Measurements from ENCODE around the gene RGS7BP. TPM values are rescaled to one million over a fixed set of nuclear protein-coding genes. Genes with fewer than 3 reads are reported as not detected.

Gene RGS7BP
- total RNA-seq, 1 donor from 2014 or later: not detected

- no peaks in the 10 kb centered on the region for H3K36me3 Mint-ChIP-seq (ENCODE audit: unreplicated experiment)
- no peak for TF ChIP-seq CTCF (IDR thresholded peaks at IDR 0.05)
- H3K4me3 Mint-ChIP-seq (ENCODE audit: unreplicated experiment): no peak overlapping the region
- DNase-seq (ENCODE audit: extremely low spot score, unreplicated experiment): no peak
- no peaks in the 10 kb centered on the region for H3K4me1 Mint-ChIP-seq (ENCODE audit: unreplicated experiment)
- H3K27me3 Mint-ChIP-seq (ENCODE audit: unreplicated experiment): peaks cover 12% of the 10 kb centered on the region
- no peak overlapping the region for H3K27ac Mint-ChIP-seq (ENCODE audit: unreplicated experiment)
- H3K9me3 Mint-ChIP-seq (ENCODE audit: unreplicated experiment): no peaks in the 10 kb centered on the region
Observed at GRCh38 chr5:64649512-64649911, 143.7 kb downstream of the RGS7BP start.

- Mint-ChIP-seq H3K27me3 (ENCODE audit: unreplicated experiment) (peaks cover 29% of the 10 kb centered on the region), H3K4me1 (ENCODE audit: unreplicated experiment) (no peaks in the 10 kb centered on the region), H3K36me3 (ENCODE audit: unreplicated experiment) (no peaks in the 10 kb centered on the region), H3K27ac (ENCODE audit: unreplicated experiment) (no peak overlapping the region), H3K4me3 (ENCODE audit: unreplicated experiment) (no peak overlapping the region), H3K9me3 (ENCODE audit: unreplicated experiment) (no peaks in the 10 kb centered on the region)
- DNase-seq (ENCODE audit: extremely low spot score, unreplicated experiment): no peak
- no peak for TF ChIP-seq CTCF (IDR thresholded peaks at IDR 0.05)
Observed at GRCh38 chr5:64653766-64654560, 148.1 kb downstream of the RGS7BP start.

- no peaks in the 10 kb centered on the region for H3K36me3 Mint-ChIP-seq (ENCODE audit: unreplicated experiment)
- DNase-seq (ENCODE audit: extremely low spot score, unreplicated experiment): no peak
- H3K27ac Mint-ChIP-seq (ENCODE audit: unreplicated experiment): no peak overlapping the region
- no peaks in the 10 kb centered on the region for H3K4me1 Mint-ChIP-seq (ENCODE audit: unreplicated experiment)
- H3K27me3 Mint-ChIP-seq (ENCODE audit: unreplicated experiment): peaks cover 34% of the 10 kb centered on the region
- H3K4me3 Mint-ChIP-seq (ENCODE audit: unreplicated experiment): no peak overlapping the region
- TF ChIP-seq CTCF (IDR thresholded peaks at IDR 0.05): no peak
- H3K9me3 Mint-ChIP-seq (ENCODE audit: unreplicated experiment): no peaks in the 10 kb centered on the region
Observed at GRCh38 chr5:64654561-64654938, 148.7 kb downstream of the RGS7BP start.

- Mint-ChIP-seq H3K36me3 (ENCODE audit: unreplicated experiment) (no peaks in the 10 kb centered on the region), H3K4me3 (ENCODE audit: unreplicated experiment) (no peak overlapping the region), H3K4me1 (ENCODE audit: unreplicated experiment) (no peaks in the 10 kb centered on the region), H3K9me3 (ENCODE audit: unreplicated experiment) (no peaks in the 10 kb centered on the region), H3K27me3 (ENCODE audit: unreplicated experiment) (peaks cover 38% of the 10 kb centered on the region), H3K27ac (ENCODE audit: unreplicated experiment) (no peak overlapping the region)
- no peak for TF ChIP-seq CTCF (IDR thresholded peaks at IDR 0.05)
- no peak for DNase-seq (ENCODE audit: extremely low spot score, unreplicated experiment)
Observed at GRCh38 chr5:64655596-64655995, 149.8 kb downstream of the RGS7BP start.

- H3K9me3 Mint-ChIP-seq (ENCODE audit: unreplicated experiment): no peaks in the 10 kb centered on the region
- no peak overlapping the region for H3K27ac Mint-ChIP-seq (ENCODE audit: unreplicated experiment)
- H3K4me1 Mint-ChIP-seq (ENCODE audit: unreplicated experiment): no peaks in the 10 kb centered on the region
- no peak overlapping the region for H3K4me3 Mint-ChIP-seq (ENCODE audit: unreplicated experiment)
- H3K36me3 Mint-ChIP-seq (ENCODE audit: unreplicated experiment): no peaks in the 10 kb centered on the region
- H3K27me3 Mint-ChIP-seq (ENCODE audit: unreplicated experiment): peaks cover 29% of the 10 kb centered on the region
- no peak for DNase-seq (ENCODE audit: extremely low spot score, unreplicated experiment)
- no peak for TF ChIP-seq CTCF (IDR thresholded peaks at IDR 0.05)
Observed at GRCh38 chr5:64659289-64659688, 153.5 kb downstream of the RGS7BP start.

Other genes starting within 250 kb of the RGS7BP start
- gene SHISAL2B, start 184.5 kb downstream of the RGS7BP start, total RNA-seq: not detected in 2 replicates